ENCODE data around the gene GNB3. TPM values are rescaled to one million over a fixed set of nuclear protein-coding genes. Genes with fewer than 3 reads are reported as not detected.
"Not testable (repeated sequence)": the region's sequence is repeated elsewhere in the genome, so short reads cannot be mapped to it uniquely, and the experiment has no call there.

The GNB3 gene
- total RNA-seq, 1 experiment from 2014 or later, result 14.0 TPM

GRCh38 chr12:6892683-6893082, 52.0 kb downstream of the GNB3 start:
- ChIA-PET POLR2A (interaction anchor here (0.7 to 1.4 kb wide), 2 partner anchors 22 to 45 kb away, joined by 5 to 6 read pairs; no protein-coding TSS in a partner anchor), CTCF (interaction anchor here (2.0 to 3.6 kb wide), 4 partner anchors 13 to 51 kb away, joined by 9 to 83 read pairs (median 46); partner anchors contain the start of genes C12orf57, LRRC23, RNU7-1 and SPSB2)
- peak overlapping the region; percentile 25; the same call in 1 of the 2 replicates for H3K27ac Mint-ChIP-seq
- H3K4me3 Mint-ChIP-seq; DNase-seq (ENCODE audit: low spot score); H3K9me3 Mint-ChIP-seq; ATAC-seq; H3K27me3 Mint-ChIP-seq (ENCODE audit: low read depth); H3K36me3 Mint-ChIP-seq: not testable (repeated sequence)
- TF ChIP-seq ZNF121 (CRISPR knock-in tag; IDR thresholded peaks at IDR 0.05), result peak; percentile 75; the same call in 1 of the 2 replicates
- H3K4me1 Mint-ChIP-seq, result peaks cover 21% of the 10 kb centered on the region

- DNase-seq (ENCODE audit: low spot score) (no peak), ATAC-seq (no peak)
- H3K4me1 Mint-ChIP-seq, result peaks cover 10% of the 10 kb centered on the region
- H3K36me3 Mint-ChIP-seq, result no peaks in the 10 kb centered on the region
- CTCF ChIA-PET, result interaction anchor here (1.6 kb wide), 1 partner anchor 22 kb away, joined by 9 read pairs; the partner anchor contains the start of gene SPSB2
- POLR2A ChIA-PET, result interaction anchor here (0.6 kb wide), 1 partner anchor 25 kb away, joined by 3 read pairs; no protein-coding TSS in a partner anchor
- no peak overlapping the region for H3K27ac Mint-ChIP-seq
- no peak overlapping the region for H3K4me3 Mint-ChIP-seq
- no peaks in the 10 kb centered on the region for H3K9me3 Mint-ChIP-seq
- peaks cover 4% of the 10 kb centered on the region for H3K27me3 Mint-ChIP-seq (ENCODE audit: low read depth)
- TF ChIP-seq TEAD1 (CRISPR knock-in tag; IDR thresholded peaks at IDR 0.05), result no peak
- TF ChIP-seq PREB (CRISPR knock-in tag; IDR thresholded peaks at IDR 0.05; ENCODE audit: borderline replicate concordance), result no peak
- TF ChIP-seq TEAD4 (CRISPR knock-in tag; IDR thresholded peaks at IDR 0.05), result no peak
- TF ChIP-seq CREM (CRISPR knock-in tag; IDR thresholded peaks at IDR 0.05), result no peak
- TF ChIP-seq, protein P1, sequence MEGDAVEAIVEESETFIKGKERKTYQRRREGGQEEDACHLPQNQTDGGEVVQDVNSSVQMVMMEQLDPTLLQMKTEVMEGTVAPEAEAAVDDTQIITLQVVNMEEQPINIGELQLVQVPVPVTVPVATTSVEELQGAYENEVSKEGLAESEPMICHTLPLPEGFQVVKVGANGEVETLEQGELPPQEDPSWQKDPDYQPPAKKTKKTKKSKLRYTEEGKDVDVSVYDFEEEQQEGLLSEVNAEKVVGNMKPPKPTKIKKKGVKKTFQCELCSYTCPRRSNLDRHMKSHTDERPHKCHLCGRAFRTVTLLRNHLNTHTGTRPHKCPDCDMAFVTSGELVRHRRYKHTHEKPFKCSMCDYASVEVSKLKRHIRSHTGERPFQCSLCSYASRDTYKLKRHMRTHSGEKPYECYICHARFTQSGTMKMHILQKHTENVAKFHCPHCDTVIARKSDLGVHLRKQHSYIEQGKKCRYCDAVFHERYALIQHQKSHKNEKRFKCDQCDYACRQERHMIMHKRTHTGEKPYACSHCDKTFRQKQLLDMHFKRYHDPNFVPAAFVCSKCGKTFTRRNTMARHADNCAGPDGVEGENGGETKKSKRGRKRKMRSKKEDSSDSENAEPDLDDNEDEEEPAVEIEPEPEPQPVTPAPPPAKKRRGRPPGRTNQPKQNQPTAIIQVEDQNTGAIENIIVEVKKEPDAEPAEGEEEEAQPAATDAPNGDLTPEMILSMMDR (IDR thresholded peaks at IDR 0.05), result no peak
- no peak for TF ChIP-seq RELA (CRISPR knock-in tag; IDR thresholded peaks at IDR 0.05; ENCODE audit: borderline replicate concordance)
- TF ChIP-seq USF1 (CRISPR knock-in tag; IDR thresholded peaks at IDR 0.05), result no peak
- TF ChIP-seq KAT7 (CRISPR knock-in tag; IDR thresholded peaks at IDR 0.05; ENCODE audit: borderline replicate concordance), result no peak
- no peak for TF ChIP-seq RORB (CRISPR knock-in tag; IDR thresholded peaks at IDR 0.05)
- TF ChIP-seq, protein P2, sequence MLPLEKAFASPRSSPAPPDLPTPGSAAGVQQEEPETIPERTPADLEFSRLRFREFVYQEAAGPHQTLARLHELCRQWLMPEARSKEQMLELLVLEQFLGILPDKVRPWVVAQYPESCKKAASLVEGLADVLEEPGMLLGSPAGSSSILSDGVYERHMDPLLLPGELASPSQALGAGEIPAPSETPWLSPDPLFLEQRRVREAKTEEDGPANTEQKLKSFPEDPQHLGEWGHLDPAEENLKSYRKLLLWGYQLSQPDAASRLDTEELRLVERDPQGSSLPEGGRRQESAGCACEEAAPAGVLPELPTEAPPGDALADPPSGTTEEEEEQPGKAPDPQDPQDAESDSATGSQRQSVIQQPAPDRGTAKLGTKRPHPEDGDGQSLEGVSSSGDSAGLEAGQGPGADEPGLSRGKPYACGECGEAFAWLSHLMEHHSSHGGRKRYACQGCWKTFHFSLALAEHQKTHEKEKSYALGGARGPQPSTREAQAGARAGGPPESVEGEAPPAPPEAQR (CRISPR knock-in tag; IDR thresholded peaks at IDR 0.05), result no peak
- no peak for TF ChIP-seq ELF4 (CRISPR knock-in tag; IDR thresholded peaks at IDR 0.05; ENCODE audit: low read depth)
- TF ChIP-seq, protein P3, sequence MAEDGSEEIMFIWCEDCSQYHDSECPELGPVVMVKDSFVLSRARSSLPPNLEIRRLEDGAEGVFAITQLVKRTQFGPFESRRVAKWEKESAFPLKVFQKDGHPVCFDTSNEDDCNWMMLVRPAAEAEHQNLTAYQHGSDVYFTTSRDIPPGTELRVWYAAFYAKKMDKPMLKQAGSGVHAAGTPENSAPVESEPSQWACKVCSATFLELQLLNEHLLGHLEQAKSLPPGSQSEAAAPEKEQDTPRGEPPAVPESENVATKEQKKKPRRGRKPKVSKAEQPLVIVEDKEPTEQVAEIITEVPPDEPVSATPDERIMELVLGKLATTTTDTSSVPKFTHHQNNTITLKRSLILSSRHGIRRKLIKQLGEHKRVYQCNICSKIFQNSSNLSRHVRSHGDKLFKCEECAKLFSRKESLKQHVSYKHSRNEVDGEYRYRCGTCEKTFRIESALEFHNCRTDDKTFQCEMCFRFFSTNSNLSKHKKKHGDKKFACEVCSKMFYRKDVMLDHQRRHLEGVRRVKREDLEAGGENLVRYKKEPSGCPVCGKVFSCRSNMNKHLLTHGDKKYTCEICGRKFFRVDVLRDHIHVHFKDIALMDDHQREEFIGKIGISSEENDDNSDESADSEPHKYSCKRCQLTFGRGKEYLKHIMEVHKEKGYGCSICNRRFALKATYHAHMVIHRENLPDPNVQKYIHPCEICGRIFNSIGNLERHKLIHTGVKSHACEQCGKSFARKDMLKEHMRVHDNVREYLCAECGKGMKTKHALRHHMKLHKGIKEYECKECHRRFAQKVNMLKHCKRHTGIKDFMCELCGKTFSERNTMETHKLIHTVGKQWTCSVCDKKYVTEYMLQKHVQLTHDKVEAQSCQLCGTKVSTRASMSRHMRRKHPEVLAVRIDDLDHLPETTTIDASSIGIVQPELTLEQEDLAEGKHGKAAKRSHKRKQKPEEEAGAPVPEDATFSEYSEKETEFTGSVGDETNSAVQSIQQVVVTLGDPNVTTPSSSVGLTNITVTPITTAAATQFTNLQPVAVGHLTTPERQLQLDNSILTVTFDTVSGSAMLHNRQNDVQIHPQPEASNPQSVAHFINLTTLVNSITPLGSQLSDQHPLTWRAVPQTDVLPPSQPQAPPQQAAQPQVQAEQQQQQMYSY (CRISPR knock-in tag; IDR thresholded peaks at IDR 0.05), result no peak
- no peak for TF ChIP-seq PRRX2 (CRISPR knock-in tag; IDR thresholded peaks at IDR 0.05)
- TF ChIP-seq, protein P4, sequence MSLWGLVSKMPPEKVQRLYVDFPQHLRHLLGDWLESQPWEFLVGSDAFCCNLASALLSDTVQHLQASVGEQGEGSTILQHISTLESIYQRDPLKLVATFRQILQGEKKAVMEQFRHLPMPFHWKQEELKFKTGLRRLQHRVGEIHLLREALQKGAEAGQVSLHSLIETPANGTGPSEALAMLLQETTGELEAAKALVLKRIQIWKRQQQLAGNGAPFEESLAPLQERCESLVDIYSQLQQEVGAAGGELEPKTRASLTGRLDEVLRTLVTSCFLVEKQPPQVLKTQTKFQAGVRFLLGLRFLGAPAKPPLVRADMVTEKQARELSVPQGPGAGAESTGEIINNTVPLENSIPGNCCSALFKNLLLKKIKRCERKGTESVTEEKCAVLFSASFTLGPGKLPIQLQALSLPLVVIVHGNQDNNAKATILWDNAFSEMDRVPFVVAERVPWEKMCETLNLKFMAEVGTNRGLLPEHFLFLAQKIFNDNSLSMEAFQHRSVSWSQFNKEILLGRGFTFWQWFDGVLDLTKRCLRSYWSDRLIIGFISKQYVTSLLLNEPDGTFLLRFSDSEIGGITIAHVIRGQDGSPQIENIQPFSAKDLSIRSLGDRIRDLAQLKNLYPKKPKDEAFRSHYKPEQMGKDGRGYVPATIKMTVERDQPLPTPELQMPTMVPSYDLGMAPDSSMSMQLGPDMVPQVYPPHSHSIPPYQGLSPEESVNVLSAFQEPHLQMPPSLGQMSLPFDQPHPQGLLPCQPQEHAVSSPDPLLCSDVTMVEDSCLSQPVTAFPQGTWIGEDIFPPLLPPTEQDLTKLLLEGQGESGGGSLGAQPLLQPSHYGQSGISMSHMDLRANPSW (CRISPR knock-in tag; conservative IDR thresholded peaks at IDR 0.05; ENCODE audit: low read depth), result no peak
- TF ChIP-seq, protein P5, sequence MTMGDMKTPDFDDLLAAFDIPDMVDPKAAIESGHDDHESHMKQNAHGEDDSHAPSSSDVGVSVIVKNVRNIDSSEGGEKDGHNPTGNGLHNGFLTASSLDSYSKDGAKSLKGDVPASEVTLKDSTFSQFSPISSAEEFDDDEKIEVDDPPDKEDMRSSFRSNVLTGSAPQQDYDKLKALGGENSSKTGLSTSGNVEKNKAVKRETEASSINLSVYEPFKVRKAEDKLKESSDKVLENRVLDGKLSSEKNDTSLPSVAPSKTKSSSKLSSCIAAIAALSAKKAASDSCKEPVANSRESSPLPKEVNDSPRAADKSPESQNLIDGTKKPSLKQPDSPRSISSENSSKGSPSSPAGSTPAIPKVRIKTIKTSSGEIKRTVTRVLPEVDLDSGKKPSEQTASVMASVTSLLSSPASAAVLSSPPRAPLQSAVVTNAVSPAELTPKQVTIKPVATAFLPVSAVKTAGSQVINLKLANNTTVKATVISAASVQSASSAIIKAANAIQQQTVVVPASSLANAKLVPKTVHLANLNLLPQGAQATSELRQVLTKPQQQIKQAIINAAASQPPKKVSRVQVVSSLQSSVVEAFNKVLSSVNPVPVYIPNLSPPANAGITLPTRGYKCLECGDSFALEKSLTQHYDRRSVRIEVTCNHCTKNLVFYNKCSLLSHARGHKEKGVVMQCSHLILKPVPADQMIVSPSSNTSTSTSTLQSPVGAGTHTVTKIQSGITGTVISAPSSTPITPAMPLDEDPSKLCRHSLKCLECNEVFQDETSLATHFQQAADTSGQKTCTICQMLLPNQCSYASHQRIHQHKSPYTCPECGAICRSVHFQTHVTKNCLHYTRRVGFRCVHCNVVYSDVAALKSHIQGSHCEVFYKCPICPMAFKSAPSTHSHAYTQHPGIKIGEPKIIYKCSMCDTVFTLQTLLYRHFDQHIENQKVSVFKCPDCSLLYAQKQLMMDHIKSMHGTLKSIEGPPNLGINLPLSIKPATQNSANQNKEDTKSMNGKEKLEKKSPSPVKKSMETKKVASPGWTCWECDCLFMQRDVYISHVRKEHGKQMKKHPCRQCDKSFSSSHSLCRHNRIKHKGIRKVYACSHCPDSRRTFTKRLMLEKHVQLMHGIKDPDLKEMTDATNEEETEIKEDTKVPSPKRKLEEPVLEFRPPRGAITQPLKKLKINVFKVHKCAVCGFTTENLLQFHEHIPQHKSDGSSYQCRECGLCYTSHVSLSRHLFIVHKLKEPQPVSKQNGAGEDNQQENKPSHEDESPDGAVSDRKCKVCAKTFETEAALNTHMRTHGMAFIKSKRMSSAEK (CRISPR knock-in tag; IDR thresholded peaks at IDR 0.05; ENCODE audit: borderline replicate concordance), result no peak
Measured at GRCh38 chr12:6894321-6894720, 53.6 kb downstream of the GNB3 start.

Measured in WTC11 (cell line).